NCI-H510A (cell line): ENCODE measurements around the gene FAM180B.
"Not testable (repeated sequence)": the region's sequence is repeated elsewhere in the genome, so short reads cannot be mapped to it uniquely, and the experiment has no call there.

Experiments
- DNase-seq: peaks from one replicate; lab custom pipeline; 2025; lab: John Stamatoyannopoulos, UW

Gene FAM180B, protein sequence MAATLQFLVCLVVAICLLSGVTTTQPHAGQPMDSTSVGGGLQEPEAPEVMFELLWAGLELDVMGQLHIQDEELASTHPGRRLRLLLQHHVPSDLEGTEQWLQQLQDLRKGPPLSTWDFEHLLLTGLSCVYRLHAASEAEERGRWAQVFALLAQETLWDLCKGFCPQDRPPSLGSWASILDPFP

GRCh38 chr11:47586098-47586855 is at the start of gene FAM180B:
Gene FAM180B, plus strand, starts transcription at chr11:47586678. Its CDS starts 91 bp downstream, at chr11:47586769.
- DNase-seq: no peak

GRCh38 chr11:47536915-47537314 is 49.6 kb upstream of the FAM180B start:
- no peak for DNase-seq

DNA sequence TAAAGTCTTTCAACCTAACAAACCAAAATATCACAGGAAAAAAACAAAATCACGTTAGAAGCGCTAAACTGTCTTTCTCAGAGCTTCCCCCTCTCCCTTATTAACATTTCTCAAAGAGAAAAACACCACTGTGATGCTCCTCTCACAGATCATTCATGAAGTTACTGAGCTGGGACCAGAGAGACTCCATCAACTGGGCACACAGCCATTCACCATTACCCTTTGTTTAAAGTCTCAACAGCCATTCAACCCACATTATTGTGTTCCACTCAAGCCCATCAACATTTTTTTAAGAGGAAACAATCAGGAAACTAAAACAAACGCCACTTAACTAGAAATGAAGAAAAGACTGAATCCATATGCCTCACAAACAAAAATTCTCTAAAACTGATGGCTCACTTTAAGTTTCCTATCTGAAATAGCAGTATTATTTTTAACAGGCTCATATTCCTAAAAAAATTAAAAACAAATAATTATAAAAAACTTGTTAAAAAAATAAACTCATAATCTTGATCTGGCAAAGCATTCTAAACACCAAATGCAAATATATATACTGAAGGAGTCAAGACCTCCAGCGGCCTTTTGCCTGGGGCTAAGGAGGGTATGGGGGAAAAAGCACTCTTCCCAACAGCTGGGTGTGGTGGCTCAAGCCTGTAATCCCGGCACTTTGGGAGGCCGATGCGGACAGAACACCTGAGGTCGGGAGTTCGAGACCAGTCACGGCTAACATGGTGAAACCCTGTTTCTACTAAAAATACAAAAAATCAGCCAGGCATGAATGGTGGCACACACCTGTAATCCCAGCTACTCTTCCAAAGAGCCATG is 47.5 kb upstream of the FAM180B start:
- DNase-seq: no peak

- DNase-seq: no peak
These were observed 46.8 kb upstream of the FAM180B start for GRCh38 chr11:47539681-47540039.

GRCh38 chr11:47541070-47541469 is 45.4 kb upstream of the FAM180B start:
- DNase-seq: no peak

DNA sequence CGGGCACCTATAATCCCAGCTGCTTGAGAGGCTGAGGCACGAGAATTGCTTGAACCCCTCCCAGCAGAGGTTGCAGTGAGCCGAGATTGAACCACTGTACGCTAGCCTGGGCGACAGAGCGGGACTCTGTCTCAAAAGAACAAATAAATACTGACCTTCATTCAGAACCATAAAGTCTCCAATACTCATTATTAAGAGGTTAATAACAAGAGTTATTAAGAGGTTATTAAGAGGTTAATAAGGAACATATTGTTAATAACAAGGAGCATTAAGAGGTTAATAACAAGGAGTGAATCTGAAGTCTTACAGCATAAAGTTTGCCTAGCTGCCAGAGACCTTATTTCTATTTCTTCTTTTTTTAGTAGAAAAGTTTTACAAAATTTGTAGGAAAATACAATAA is 41.2 kb upstream of the FAM180B start:
- no peak for DNase-seq

GRCh38 chr11:47546274-47546673 is 40.2 kb upstream of the FAM180B start:
- not testable (repeated sequence) for DNase-seq

DNA sequence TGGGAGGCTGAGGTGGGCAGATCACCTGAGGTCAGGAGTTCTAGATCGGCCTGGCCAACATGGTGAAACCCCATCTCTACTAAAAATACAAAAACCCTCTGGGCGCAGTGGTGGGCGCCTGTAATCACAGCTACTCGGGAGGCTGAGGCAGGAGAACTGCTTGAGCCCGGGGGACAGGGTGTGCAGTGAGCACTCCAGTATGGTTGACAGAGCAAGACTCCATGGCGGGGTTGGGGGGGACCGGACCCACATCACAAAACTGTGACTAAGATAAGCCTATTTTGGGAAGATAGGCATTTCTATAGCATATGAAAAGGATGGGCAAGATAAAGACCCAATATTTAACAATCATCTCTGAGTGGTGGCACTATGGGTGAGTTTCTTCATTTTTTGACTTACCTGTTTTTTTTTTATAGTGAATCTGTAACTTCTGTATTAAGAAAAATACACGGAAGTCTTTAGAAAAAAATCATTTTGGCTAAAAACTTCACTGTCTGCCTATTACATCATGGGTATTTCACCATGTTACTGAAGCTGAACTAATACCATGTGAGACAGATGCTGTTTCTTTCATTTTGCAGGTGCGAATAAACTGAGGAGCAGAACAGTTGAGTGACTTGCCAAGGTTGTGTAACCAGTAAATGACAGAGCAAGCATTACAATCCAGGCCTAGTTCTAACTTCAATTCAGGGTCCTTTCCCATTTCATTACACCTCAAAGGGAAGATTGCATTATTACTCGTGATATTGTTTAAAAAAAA is 36.0 kb upstream of the FAM180B start:
- no peak for DNase-seq

GRCh38 chr11:47551086-47551485 is 35.4 kb upstream of the FAM180B start:
- no peak for DNase-seq

DNA sequence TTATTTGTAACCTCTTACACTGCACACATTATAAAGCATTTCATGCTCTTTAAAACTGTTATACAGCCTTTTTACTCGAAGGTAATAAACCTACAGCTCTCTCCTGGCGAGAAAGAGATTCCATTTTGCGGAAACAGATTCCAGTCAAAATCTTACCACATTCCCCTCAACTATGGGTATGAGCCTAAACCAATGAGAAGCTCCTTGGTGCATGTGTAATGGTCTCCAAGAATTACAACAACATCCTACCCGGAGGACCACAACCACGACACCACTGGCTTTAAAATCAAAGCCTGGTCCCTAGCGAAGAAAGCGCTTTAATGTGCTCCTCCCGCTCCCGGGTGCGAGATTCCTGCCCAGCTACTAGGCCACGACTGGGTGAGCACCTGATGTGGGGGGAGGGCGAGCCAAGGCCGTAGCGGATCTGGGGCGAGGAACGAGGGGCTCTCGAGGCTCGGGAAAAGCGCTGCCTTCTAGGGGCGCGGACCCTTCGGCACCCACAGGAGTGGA is 34.4 kb upstream of the FAM180B start:
- DNase-seq: no peak

- peak; percentile 56 for DNase-seq
These were observed 33.7 kb upstream of the FAM180B start, which contains the start of gene CELF1 for GRCh38 chr11:47552566-47553405. Gene CELF1, minus strand, starts transcription at chr11:47553132. Its CDS starts 53,609 bp downstream, at chr11:47499523.

DNA sequence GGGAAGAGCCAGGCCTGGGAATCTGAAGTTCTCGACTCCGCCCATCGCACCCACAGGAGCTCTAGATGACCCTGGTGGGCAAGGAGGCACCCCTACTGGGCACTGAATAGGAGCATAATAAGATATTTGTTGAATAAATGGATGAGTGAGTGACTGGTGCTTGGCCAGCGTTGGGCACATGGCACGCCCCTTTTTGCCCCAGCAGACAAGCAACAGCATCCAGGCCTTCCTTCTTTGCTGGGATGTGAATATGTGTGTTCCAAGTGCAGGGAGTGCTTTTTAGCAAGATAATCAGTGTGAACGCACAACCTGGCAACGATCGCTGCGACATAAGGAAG is 33.1 kb upstream of the FAM180B start:
- no peak for DNase-seq

DNA sequence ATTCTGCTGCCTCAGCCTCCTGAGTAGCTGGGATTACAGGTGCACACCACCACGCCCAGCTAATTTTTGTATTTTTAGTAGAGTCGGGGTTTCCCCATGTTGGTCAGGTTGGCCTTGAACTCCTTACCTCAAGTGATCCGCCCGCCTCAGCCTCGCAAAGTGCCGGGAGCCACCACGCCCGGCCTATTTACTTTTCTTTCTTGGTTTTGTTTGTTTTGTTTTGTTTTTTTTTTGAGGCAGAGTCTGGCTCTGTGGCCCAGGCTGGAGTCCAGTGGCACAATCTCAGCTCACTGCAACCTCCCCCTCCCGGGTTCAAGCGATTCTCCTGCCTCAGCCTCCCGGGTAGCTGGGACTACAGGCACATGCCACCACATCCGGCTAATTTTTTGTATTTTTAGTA is 29.5 kb upstream of the FAM180B start:
- DNase-seq: not testable (repeated sequence)

DNA sequence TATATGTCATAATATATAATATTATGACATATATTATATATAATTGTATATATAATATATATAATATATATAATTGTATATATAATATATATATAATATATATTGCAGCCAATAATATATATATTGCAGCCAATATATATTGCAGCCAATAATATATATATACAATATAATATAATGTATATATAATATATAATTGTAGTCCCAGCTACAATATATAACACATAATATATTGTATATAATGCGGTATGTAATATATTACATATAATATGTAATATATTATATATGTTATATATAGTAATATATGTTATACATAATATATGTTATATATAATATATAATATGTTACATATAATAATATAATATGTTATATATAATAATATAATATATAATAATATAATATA is 27.8 kb upstream of the FAM180B start:
- DNase-seq: no peak

DNA sequence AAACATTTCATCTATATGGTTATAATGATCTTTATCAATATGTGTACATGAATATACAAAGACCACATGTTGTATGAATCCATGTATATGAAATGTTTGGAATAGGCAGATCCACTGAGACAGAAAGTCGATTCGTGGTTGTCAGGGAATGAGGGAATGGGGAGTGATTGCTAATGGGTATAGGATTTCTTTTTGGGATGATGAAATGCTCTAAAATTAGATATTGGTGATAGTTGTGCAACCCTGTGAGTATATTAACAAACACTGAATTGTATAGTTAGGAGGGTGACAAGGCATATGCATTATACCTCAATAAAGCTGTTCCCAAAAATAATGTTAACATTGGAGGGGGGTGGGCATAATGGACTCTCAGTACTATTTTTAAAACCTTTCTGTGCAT is 26.1 kb upstream of the FAM180B start:
- DNase-seq: no peak

DNA sequence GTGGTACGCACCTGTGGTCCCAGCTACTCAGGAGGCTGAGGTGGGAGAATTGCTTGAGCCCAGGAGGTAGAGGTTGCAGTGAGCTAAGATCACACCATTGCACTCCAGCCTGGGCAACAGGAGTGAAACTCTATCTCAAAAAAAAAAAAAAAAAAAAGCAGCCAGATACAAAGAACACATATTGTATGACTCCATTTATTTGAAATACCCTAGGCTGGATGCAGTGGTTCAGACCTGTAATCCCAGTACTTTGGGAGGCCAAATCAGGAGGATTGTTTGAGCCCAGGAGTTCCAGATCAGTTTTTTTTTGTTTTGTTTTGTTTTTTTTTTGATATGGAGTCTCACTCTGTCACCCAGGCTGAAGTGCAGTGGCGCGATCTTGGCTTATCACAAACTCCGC is 24.1 kb upstream of the FAM180B start:
- DNase-seq: not testable (repeated sequence)

DNA sequence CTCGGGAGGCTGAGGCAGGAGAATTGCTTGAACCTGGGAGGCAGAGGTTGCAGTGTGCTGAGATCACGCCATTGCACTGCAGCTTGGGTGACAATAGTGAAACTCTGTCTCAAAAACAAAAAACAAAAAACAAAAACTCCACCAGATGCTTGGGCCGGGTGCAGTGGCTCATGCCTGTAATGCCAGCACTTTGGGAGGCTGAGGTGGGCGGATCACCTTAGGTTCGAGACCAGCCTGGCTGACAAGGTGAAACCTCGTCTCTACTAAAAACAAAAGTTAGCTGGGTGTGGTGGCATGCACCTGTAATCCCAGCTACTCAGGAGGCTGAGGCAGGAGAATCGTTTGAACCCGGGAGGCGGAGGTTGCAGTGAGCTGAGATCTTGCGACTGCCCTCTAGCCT is 22.1 kb upstream of the FAM180B start:
- DNase-seq: not testable (repeated sequence)

DNA sequence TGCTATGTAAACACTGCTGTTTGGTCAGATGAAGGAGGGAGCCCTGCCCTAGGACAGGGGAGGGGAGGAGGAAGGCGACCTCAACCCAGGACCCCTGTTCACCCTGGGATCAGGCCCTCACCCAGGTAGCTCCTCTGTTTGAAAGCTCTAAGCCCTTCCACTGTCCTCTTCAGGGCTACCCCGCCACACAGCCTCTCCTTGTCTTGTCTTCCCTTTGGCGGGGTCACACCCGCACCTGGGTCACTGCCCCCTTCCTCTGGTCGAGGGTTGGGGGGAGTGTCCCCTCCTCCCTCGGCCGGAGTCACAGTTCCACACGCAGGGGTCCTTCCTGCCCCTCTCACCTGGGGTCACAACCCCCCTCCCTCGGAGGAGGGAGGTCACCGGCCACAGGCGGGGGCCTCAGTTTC is 21.5 kb upstream of the FAM180B start:
- no peak for DNase-seq

- no peak for DNase-seq
These were observed 20.9 kb upstream of the FAM180B start, which contains the start of gene PTPMT1 for GRCh38 chr11:47565340-47566148. Gene PTPMT1, plus strand, starts transcription at chr11:47565599. Its CDS starts 24 bp downstream, at chr11:47565623.

- no peak for DNase-seq
These were observed 20.3 kb upstream of the FAM180B start for GRCh38 chr11:47566149-47566698.
